ENCODE measurements around the gene SEMA6D.

SEMA6D gene

GRCh38 chr15:47743385-47743784, 26.1 kb downstream of the SEMA6D start:
- no peak for TF ChIP-seq SUZ12 (IDR thresholded peaks at IDR 0.05; ENCODE audit: extremely low read depth, insufficient read depth, insufficient read length)
- TF ChIP-seq YY1 (IDR thresholded peaks at IDR 0.05; ENCODE audit: insufficient read depth, insufficient read length): no peak
- TF ChIP-seq ZNF274 (IDR thresholded peaks at IDR 0.05; ENCODE audit: low read depth, low read length): no peak
- peaks cover 4% of the 10 kb centered on the region for H3K4me1 ChIP-seq (ENCODE audit: insufficient read depth, insufficient read length)
- no peak overlapping the region for H3K9ac ChIP-seq (ENCODE audit: insufficient read length, low read depth)
- DNase-seq (ENCODE audit: low read depth, low spot score): no peak
- no peaks in the 10 kb centered on the region for H3K27me3 ChIP-seq (ENCODE audit: insufficient read depth, insufficient read length)
- no peaks in the 10 kb centered on the region for H3K9me3 ChIP-seq (ENCODE audit: insufficient read depth, low read length)
- no peaks in the 10 kb centered on the region for H3K36me3 ChIP-seq (ENCODE audit: insufficient read depth, insufficient read length, low read length)
- H3K4me3 ChIP-seq (ENCODE audit: insufficient read length, low read depth): no peak overlapping the region

DNA sequence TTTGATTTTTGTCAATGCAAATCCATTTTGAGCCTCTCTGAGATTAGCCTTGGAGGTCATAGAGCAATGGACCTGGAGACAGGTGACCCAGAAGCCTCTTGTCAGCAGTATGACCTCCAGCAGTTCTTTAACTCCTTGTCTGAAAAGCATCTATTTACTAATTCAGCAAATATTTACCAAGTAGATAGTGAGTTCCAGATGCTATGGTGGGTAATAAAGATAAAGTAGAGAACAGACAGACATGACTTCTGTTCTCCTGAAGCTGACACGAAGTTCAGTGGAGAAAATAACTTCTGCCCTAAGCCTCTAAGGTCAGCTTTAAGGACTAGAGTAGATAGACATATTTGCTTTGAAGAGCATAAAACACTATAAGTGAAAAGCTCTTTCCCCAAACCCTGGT, 26.6 kb downstream of the SEMA6D start:
- no peaks in the 10 kb centered on the region for H3K9me3 ChIP-seq (ENCODE audit: insufficient read depth, low read length)
- H3K27me3 ChIP-seq (ENCODE audit: insufficient read depth, insufficient read length): no peaks in the 10 kb centered on the region
- no peak for DNase-seq (ENCODE audit: low read depth, low spot score)
- no peak overlapping the region for H3K9ac ChIP-seq (ENCODE audit: insufficient read length, low read depth)
- TF ChIP-seq YY1 (IDR thresholded peaks at IDR 0.05; ENCODE audit: insufficient read depth, insufficient read length) (no peak), SUZ12 (IDR thresholded peaks at IDR 0.05; ENCODE audit: extremely low read depth, insufficient read depth, insufficient read length) (no peak), ZNF274 (IDR thresholded peaks at IDR 0.05; ENCODE audit: low read depth, low read length) (no peak)
- H3K4me3 ChIP-seq (ENCODE audit: insufficient read length, low read depth): no peak overlapping the region
- H3K4me1 ChIP-seq (ENCODE audit: insufficient read depth, insufficient read length): peaks cover 4% of the 10 kb centered on the region
- H3K36me3 ChIP-seq (ENCODE audit: insufficient read depth, insufficient read length, low read length): no peaks in the 10 kb centered on the region

- H3K9ac ChIP-seq (ENCODE audit: insufficient read length, low read depth): no peak overlapping the region
- H3K4me3 ChIP-seq (ENCODE audit: insufficient read length, low read depth): no peak overlapping the region
- DNase-seq (ENCODE audit: low read depth, low spot score): no peak
- no peaks in the 10 kb centered on the region for H3K27me3 ChIP-seq (ENCODE audit: insufficient read depth, insufficient read length)
- H3K9me3 ChIP-seq (ENCODE audit: insufficient read depth, low read length): no peaks in the 10 kb centered on the region
- H3K36me3 ChIP-seq (ENCODE audit: insufficient read depth, insufficient read length, low read length): no peaks in the 10 kb centered on the region
- TF ChIP-seq ZNF274 (IDR thresholded peaks at IDR 0.05; ENCODE audit: low read depth, low read length) (no peak), SUZ12 (IDR thresholded peaks at IDR 0.05; ENCODE audit: extremely low read depth, insufficient read depth, insufficient read length) (no peak), YY1 (IDR thresholded peaks at IDR 0.05; ENCODE audit: insufficient read depth, insufficient read length) (no peak)
- peaks cover 4% of the 10 kb centered on the region for H3K4me1 ChIP-seq (ENCODE audit: insufficient read depth, insufficient read length)
Observed at GRCh38 chr15:47744496-47744895, 27.2 kb downstream of the SEMA6D start.

- no peak overlapping the region for H3K4me3 ChIP-seq (ENCODE audit: insufficient read length, low read depth)
- TF ChIP-seq SUZ12 (IDR thresholded peaks at IDR 0.05; ENCODE audit: extremely low read depth, insufficient read depth, insufficient read length) (no peak), ZNF274 (IDR thresholded peaks at IDR 0.05; ENCODE audit: low read depth, low read length) (no peak), YY1 (IDR thresholded peaks at IDR 0.05; ENCODE audit: insufficient read depth, insufficient read length) (no peak)
- H3K9me3 ChIP-seq (ENCODE audit: insufficient read depth, low read length): no peaks in the 10 kb centered on the region
- peaks cover 4% of the 10 kb centered on the region for H3K4me1 ChIP-seq (ENCODE audit: insufficient read depth, insufficient read length)
- no peak for DNase-seq (ENCODE audit: low read depth, low spot score)
- H3K9ac ChIP-seq (ENCODE audit: insufficient read length, low read depth): no peak overlapping the region
- no peaks in the 10 kb centered on the region for H3K36me3 ChIP-seq (ENCODE audit: insufficient read depth, insufficient read length, low read length)
- H3K27me3 ChIP-seq (ENCODE audit: insufficient read depth, insufficient read length): no peaks in the 10 kb centered on the region
Observed at GRCh38 chr15:47744973-47745372, 27.7 kb downstream of the SEMA6D start.

DNA sequence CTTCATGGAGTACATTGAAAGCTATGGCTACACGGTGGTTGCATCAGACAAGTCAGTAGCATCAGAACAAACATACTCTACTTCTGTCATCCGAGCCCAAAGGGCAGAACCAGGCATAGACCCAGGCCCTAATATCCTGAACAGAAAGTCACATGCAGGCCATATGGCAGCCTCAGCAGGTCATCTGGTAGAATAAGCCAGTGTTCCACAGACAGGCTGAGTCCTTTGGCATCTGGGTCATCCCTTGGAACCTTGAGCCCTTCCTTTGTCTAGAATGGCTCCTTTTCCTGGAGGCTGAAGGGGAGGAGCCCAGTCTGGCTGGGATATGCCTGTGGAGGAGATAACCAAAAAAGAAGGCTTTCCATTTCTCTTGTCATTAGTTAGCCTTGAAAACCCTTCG, 29.2 kb downstream of the SEMA6D start:
- Histone ChIP-seq H3K4me3 (ENCODE audit: insufficient read length, low read depth) (no peak overlapping the region), H3K9me3 (ENCODE audit: insufficient read depth, low read length) (no peaks in the 10 kb centered on the region), H3K36me3 (ENCODE audit: insufficient read depth, insufficient read length, low read length) (no peaks in the 10 kb centered on the region), H3K4me1 (ENCODE audit: insufficient read depth, insufficient read length) (peaks cover 4% of the 10 kb centered on the region), H3K9ac (ENCODE audit: insufficient read length, low read depth) (no peak overlapping the region), H3K27me3 (ENCODE audit: insufficient read depth, insufficient read length) (no peaks in the 10 kb centered on the region)
- DNase-seq (ENCODE audit: low read depth, low spot score): no peak
- no peak for TF ChIP-seq SUZ12 (IDR thresholded peaks at IDR 0.05; ENCODE audit: extremely low read depth, insufficient read depth, insufficient read length)
- TF ChIP-seq ZNF274 (IDR thresholded peaks at IDR 0.05; ENCODE audit: low read depth, low read length): no peak
- TF ChIP-seq YY1 (IDR thresholded peaks at IDR 0.05; ENCODE audit: insufficient read depth, insufficient read length): no peak

GRCh38 chr15:47750030-47750739, 32.9 kb downstream of the SEMA6D start:
- no peaks in the 10 kb centered on the region for H3K4me1 ChIP-seq (ENCODE audit: insufficient read depth, insufficient read length)
- H3K9ac ChIP-seq (ENCODE audit: insufficient read length, low read depth): no peak overlapping the region
- TF ChIP-seq ZNF274 (IDR thresholded peaks at IDR 0.05; ENCODE audit: low read depth, low read length) (no peak), SUZ12 (IDR thresholded peaks at IDR 0.05; ENCODE audit: extremely low read depth, insufficient read depth, insufficient read length) (no peak), YY1 (IDR thresholded peaks at IDR 0.05; ENCODE audit: insufficient read depth, insufficient read length) (no peak)
- DNase-seq (ENCODE audit: low read depth, low spot score): no peak
- no peak overlapping the region for H3K4me3 ChIP-seq (ENCODE audit: insufficient read length, low read depth)
- H3K9me3 ChIP-seq (ENCODE audit: insufficient read depth, low read length): peaks cover 12% of the 10 kb centered on the region
- H3K27me3 ChIP-seq (ENCODE audit: insufficient read depth, insufficient read length): no peaks in the 10 kb centered on the region
- H3K36me3 ChIP-seq (ENCODE audit: insufficient read depth, insufficient read length, low read length): no peaks in the 10 kb centered on the region

- DNase-seq (ENCODE audit: low read depth, low spot score): no peak
- TF ChIP-seq ZNF274 (IDR thresholded peaks at IDR 0.05; ENCODE audit: low read depth, low read length) (no peak), SUZ12 (IDR thresholded peaks at IDR 0.05; ENCODE audit: extremely low read depth, insufficient read depth, insufficient read length) (no peak), YY1 (IDR thresholded peaks at IDR 0.05; ENCODE audit: insufficient read depth, insufficient read length) (no peak)
- H3K9ac ChIP-seq (ENCODE audit: insufficient read length, low read depth): no peak overlapping the region
- peaks cover 12% of the 10 kb centered on the region for H3K9me3 ChIP-seq (ENCODE audit: insufficient read depth, low read length)
- H3K4me3 ChIP-seq (ENCODE audit: insufficient read length, low read depth): no peak overlapping the region
- H3K36me3 ChIP-seq (ENCODE audit: insufficient read depth, insufficient read length, low read length): no peaks in the 10 kb centered on the region
- no peaks in the 10 kb centered on the region for H3K4me1 ChIP-seq (ENCODE audit: insufficient read depth, insufficient read length)
- H3K27me3 ChIP-seq (ENCODE audit: insufficient read depth, insufficient read length): no peaks in the 10 kb centered on the region
Observed at GRCh38 chr15:47750740-47751262, 33.5 kb downstream of the SEMA6D start.
